Lung (tissue), 12 donors: ENCODE measurements around the gene HPS4. TPM values are rescaled to one million over a fixed set of nuclear protein-coding genes. Genes with fewer than 3 reads are reported as not detected.
A peak's percentile ranks its signal among the peaks of the same experiment; 100 is the strongest.

Source experiments
- ATAC-seq: fragments of 200-7000 bp; cut with Tn5 transposase; one replicate; pipeline ENCODE4 v1.9.1; 2020; ENCODE audit warnings: moderate number of reproducible peaks; ENCODE audit not compliant: insufficient read depth, low FRiP score
- DNase-seq, 3 donors: peaks; one replicate each; pipeline ENCODE4 v3.0.0-alpha.2; 2013 to 2017
- H3K27ac ChIP-seq, 2 donors: one replicate each; pipeline ENCODE4 v1.5.1; 2013; ENCODE audit warnings: mild to moderate bottlenecking in 2 of 2, moderate library complexity in 2 of 2, control low read depth in 1 of 2, inconsistent platforms in 1 of 2, low read depth in 1 of 2, low read length in 1 of 2
- H3K27me3 ChIP-seq, 3 donors: one replicate each; pipeline ENCODE4 v1.5.1; 2013; ENCODE audit warnings: low read length in 2 of 3; ENCODE audit not compliant: control insufficient read depth in 3 of 3, insufficient read depth in 3 of 3
- H3K36me3 ChIP-seq, 4 donors: one replicate each; pipeline ENCODE4 v1.5.1; 2013; ENCODE audit warnings: low read length in 4 of 4, mild to moderate bottlenecking in 1 of 4, moderate library complexity in 1 of 4; ENCODE audit not compliant: control insufficient read depth in 4 of 4, insufficient read depth in 4 of 4
- H3K4me1 ChIP-seq, 5 donors: one replicate each; pipeline ENCODE4 v1.5.1; 2013; ENCODE audit warnings: low read length in 5 of 5, mild to moderate bottlenecking in 2 of 5, moderate library complexity in 1 of 5; ENCODE audit not compliant: control insufficient read depth in 5 of 5, insufficient read depth in 5 of 5
- H3K4me3 ChIP-seq: one replicate; pipeline ENCODE4 v1.5.1; 2013; ENCODE audit warnings: mild to moderate bottlenecking, control low read depth, moderate library complexity
- H3K9ac ChIP-seq, 2 donors: one replicate each; pipeline ENCODE4 v1.5.1; 2013; ENCODE audit warnings: low read length in 2 of 2, control low read depth in 1 of 2; ENCODE audit not compliant: insufficient read depth in 1 of 2
- H3K9me3 ChIP-seq, 4 donors: one replicate each; pipeline ENCODE4 v1.5.1; 2013; ENCODE audit warnings: low read length in 3 of 4, mild to moderate bottlenecking in 1 of 4, moderate library complexity in 1 of 4; ENCODE audit not compliant: control insufficient read depth in 4 of 4, insufficient read depth in 3 of 4
- CTCF ChIP-seq: IDR thresholded peaks from 2 replicates; pipeline ENCODE4 v1.5.1; 2012; ENCODE audit warnings: mild to moderate bottlenecking; ENCODE audit errors: control extremely low read depth, extremely low read depth
- WGBS, 2 donors: extraction: QIAGEN DNeasy Blood & Tissue Kit; methylation state at CpG; one replicate each; pipeline ENCODE4 v1.1.7; 2013; 5-methylcytosine and 5-hydroxymethylcytosine counted together
- polyA plus RNA-seq, 2 donors: library from polyadenylated mRNA; stranded (reverse); fragments of 200-250 nt; gene quantifications; one replicate each; pipeline ENCODE4 v1.2.1, GENCODE V29; 2013
- total RNA-seq, 2 donors: library from RNA; depleted of rRNA in 1 of 2; stranded (reverse); fragments of >200 nt in 1 of 2; gene quantifications; one replicate each; pipeline ENCODE4 v1.2.1, GENCODE V29; 2014 to 2021
- donor health status: control.
- donor health status: control.
- donor health status: Bipolar disorder and iron deficiency.
- donor health status: healthy.
- donor health status: DM: yes; HTN: yes; CAD: no.

Gene HPS4
- total and polyA plus RNA-seq, 4 donors = 14.0 to 48.5 (median 23.4) TPM

DNA sequence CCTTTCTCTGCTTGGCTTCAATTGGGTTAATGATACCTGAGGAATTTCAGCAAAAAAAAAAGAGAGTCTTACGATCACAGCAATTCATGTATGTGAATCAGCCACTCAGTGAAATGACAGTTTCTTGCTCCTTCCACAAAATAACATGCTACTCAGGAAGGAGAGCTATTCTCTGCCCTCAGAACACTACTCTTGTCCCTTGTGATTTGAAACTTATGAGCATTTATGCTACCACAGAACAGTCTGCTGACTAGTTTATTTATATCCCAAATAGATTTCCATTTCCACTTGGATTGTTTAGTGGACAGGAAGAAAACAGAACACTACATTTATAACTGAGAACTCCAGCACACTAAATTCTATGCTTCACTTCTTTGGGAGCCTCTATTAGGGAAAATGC lies 20.2 kb upstream of the HPS4 start:
- 35 to 70% methylated on average over 1 of the region's 1 CpG for WGBS, 2 donors
- no peaks in the 10 kb centered on the region for H3K9me3 ChIP-seq
- no peak overlapping the region for H3K4me3 ChIP-seq
- H3K27me3 ChIP-seq = no peaks in the 10 kb centered on the region
- no peak for ATAC-seq
- DNase-seq = no peak
- no peak for TF ChIP-seq CTCF
- H3K36me3 ChIP-seq = peaks cover 47 to 58% (median 53%) of the 10 kb centered on the region in 4 donors
- H3K27ac ChIP-seq = no peak overlapping the region
- H3K4me1 ChIP-seq = peaks cover 0 to 4% (median 0%) of the 10 kb centered on the region in 5 donors
- H3K9ac ChIP-seq = no peak overlapping the region

GRCh38 chr22:26502688-26503561 lies 19.3 kb upstream of the HPS4 start:
- Histone ChIP-seq H3K4me1 (peaks cover 0 to 4% (median 0%) of the 10 kb centered on the region in 5 donors), H3K27ac (peak overlapping the region in 1 of 2 donors; percentile 35), H3K9me3 (no peaks in the 10 kb centered on the region), H3K9ac (no peak overlapping the region), H3K36me3 (peaks cover 49 to 60% (median 53%) of the 10 kb centered on the region in 4 donors), H3K27me3 (no peaks in the 10 kb centered on the region), H3K4me3 (no peak overlapping the region)
- peak; percentile 31 for TF ChIP-seq CTCF
- 16 to 35% methylated on average over 3 of the region's 3 CpGs for WGBS, 2 donors
- no peak for ATAC-seq
- DNase-seq = peak; percentile 48 to 56 (median 52)

DNA sequence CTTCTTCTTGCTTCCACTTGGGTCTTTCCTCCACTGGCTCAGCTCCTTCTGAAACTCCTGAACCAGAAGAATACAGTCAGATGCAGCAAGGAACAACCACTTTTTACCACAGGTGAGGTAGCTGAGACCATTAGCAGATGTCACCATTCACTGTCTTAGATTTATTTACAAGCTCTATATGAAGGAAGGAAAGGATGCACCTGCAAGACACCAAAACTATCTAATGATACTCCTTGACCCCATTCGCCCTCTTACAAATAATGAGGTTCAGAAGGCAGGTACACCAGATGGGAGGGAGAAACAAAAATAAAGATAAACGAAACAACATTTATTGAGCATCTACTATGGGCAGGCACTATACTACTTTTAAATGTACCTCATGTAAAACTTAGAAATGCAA lies 18.4 kb upstream of the HPS4 start:
- no peak for ATAC-seq
- 94 to 98% methylated on average over 2 of the region's 2 CpGs for WGBS, 2 donors
- peaks cover 0 to 4% (median 0%) of the 10 kb centered on the region in 5 donors for H3K4me1 ChIP-seq
- no peak overlapping the region for H3K27ac ChIP-seq
- no peak for TF ChIP-seq CTCF
- no peaks in the 10 kb centered on the region for H3K27me3 ChIP-seq
- DNase-seq = no peak
- H3K36me3 ChIP-seq = peaks cover 51 to 64% (median 56%) of the 10 kb centered on the region in 4 donors
- no peak overlapping the region for H3K9ac ChIP-seq
- no peak overlapping the region for H3K4me3 ChIP-seq
- no peaks in the 10 kb centered on the region for H3K9me3 ChIP-seq
